HepG2 (cell line): Measurements from ENCODE around the gene STK4. TPM values are rescaled to one million over a fixed set of nuclear protein-coding genes. Genes with fewer than 3 reads are reported as not detected.

Experiments used
- ATAC-seq: fragments of 200-7000 bp; cut with Tn5 transposase; 3 replicates; pipeline ENCODE4 v1.9.1; 2020; ENCODE audit warnings: mild to moderate bottlenecking, moderate library complexity
- BruUV-seq: library from RNA; stranded (reverse); fragments of 400-500 nt; replicated peaks from 2 replicates; lab custom pipeline; 2021; lab: Mats Ljungman, UMichigan
- CTCF ChIA-PET: fragments of 300-600 bp; formaldehyde crosslinking; extraction: SDS; loops from one replicate; lab custom pipeline; 2021; ENCODE audit warnings: low total read pairs, inconsistent platforms, low intra/inter-chr PET ratio; lab: Yijun Ruan, JAX
- POLR2A ChIA-PET: fragments of 350-600 bp; sonication (Branson Sonifier 250); formaldehyde crosslinking; loops from one replicate; lab custom pipeline; 2020; ENCODE audit warnings: antibody characterized with exemption, inconsistent platforms; lab: Yijun Ruan, JAX
- DNase-seq: peaks from one replicate; pipeline ENCODE4 v3.0.0-alpha.2; 2015; ENCODE audit warnings: low spot score
- FAIRE-seq: peaks from 3 replicates; lab custom pipeline; 2011; peaks lifted over from hg19 to GRCh38; lab: Jason Lieb, UNC
- H2AFZ ChIP-seq: one replicate; pipeline ENCODE4 v1.6.1; 2011; ENCODE audit warnings: low read length, inconsistent platforms
- H3K27ac ChIP-seq: fragments of 300-600 bp; 3 replicates; pipeline ENCODE4 v1.8.0; 2011; ENCODE audit warnings: mixed run types, mild to moderate bottlenecking, mixed read lengths, low read length, inconsistent platforms; ENCODE audit not compliant: insufficient read depth; ENCODE audit errors: extremely low read length
- H3K27me3 ChIP-seq, 2 experiments: fragments of 200-600 bp in 1 of 2; 2 replicates in 1 of 2; 3 replicates in 1 of 2; pipeline versions ENCODE4 v1.6.0 to v1.8.0; 2011; ENCODE audit warnings: low read length in 2 of 2, mild to moderate bottlenecking in 2 of 2, moderate library complexity in 2 of 2, inconsistent platforms in 1 of 2; ENCODE audit not compliant: insufficient read depth in 2 of 2, control insufficient read depth in 1 of 2
- H3K36me3 ChIP-seq, 2 experiments: fragments of 200-600 bp in 1 of 2; replicated peaks in 1 of 2; 2 replicates in 1 of 2; 3 replicates in 1 of 2; pipeline versions ENCODE4 v1.5.1 to v1.8.0; 2011; ENCODE audit warnings: low read length in 2 of 2, inconsistent platforms in 1 of 2; ENCODE audit not compliant: insufficient read depth in 2 of 2, control insufficient read depth in 1 of 2
- H3K4me1 ChIP-seq: 2 replicates; pipeline ENCODE4 v1.5.1; 2012; ENCODE audit warnings: low read length, inconsistent platforms; ENCODE audit not compliant: insufficient read depth
- H3K4me2 ChIP-seq: 2 replicates; pipeline ENCODE4 v1.6.0; 2011; ENCODE audit warnings: low read depth, low read length, inconsistent platforms
- H3K4me3 ChIP-seq, 3 experiments: fragments of 200-600 bp in 1 of 3; sonication (generic), shearing (Covaris generic) in 1 of 3; replicated peaks in 1 of 3; 2 replicates each; pipeline ENCODE4 v1.5.1; 2011 to 2016; ENCODE audit warnings: low read length in 3 of 3, inconsistent platforms in 2 of 3, low read depth in 2 of 3, mild to moderate bottlenecking in 2 of 3, control low read depth in 1 of 3, mixed read lengths in 1 of 3; ENCODE audit not compliant: insufficient read depth in 1 of 3
- H3K79me2 ChIP-seq: one replicate; pipeline ENCODE4 v1.6.1; 2011; ENCODE audit warnings: low read length, inconsistent platforms; ENCODE audit not compliant: insufficient read depth
- H3K9ac ChIP-seq: 2 replicates; pipeline ENCODE4 v1.6.0; 2011; ENCODE audit warnings: mild to moderate bottlenecking, low read depth, low read length, inconsistent platforms; ENCODE audit not compliant: insufficient read depth
- H3K9me3 ChIP-seq: 2 replicates; pipeline ENCODE4 v1.5.1; 2012; ENCODE audit warnings: mild to moderate bottlenecking, low read length
- H4K20me1 ChIP-seq: 2 replicates; pipeline ENCODE4 v1.6.0; 2011; ENCODE audit warnings: inconsistent platforms, mild to moderate bottlenecking, low read length, moderate library complexity; ENCODE audit not compliant: insufficient read depth
- CEBPB ChIP-seq: IDR thresholded peaks from 2 replicates; pipeline ENCODE4 v1.6.1; 2011; ENCODE audit warnings: low read depth, low read length, improper control_type of control experiment, borderline replicate concordance
- KDM4B ChIP-seq: sonication (generic); formaldehyde crosslinking; IDR thresholded peaks from 2 replicates; pipeline ENCODE4 v1.4.0; 2020; ENCODE audit warnings: missing genetic modification reagents
- SNRNP70 ChIP-seq: fragments of 200-400 bp; formaldehyde crosslinking; IDR thresholded peaks from 2 replicates; pipeline ENCODE4 v1.6.1; 2017; ENCODE audit warnings: mild to moderate bottlenecking, low read depth, low read length, moderate library complexity
- ZNF121 ChIP-seq: sonication (generic); formaldehyde crosslinking; IDR thresholded peaks from 2 replicates; pipeline ENCODE4 v1.5.0; 2020; ENCODE audit warnings: mild to moderate bottlenecking, missing genetic modification reagents
- WGBS: methylation state at CpG from one replicate; pipeline ENCODE4 v1.1.6; 2017; ENCODE audit warnings: low lambda C conversion rate; 5-methylcytosine and 5-hydroxymethylcytosine counted together
- in situ Hi-C: cut with HindIII; loops from 2 replicates; pipeline ENCODE4 v1.10.0; 2017; ENCODE audit warnings: low pct_unique_long_range_greater_than_20kb; ENCODE audit not compliant: extremely low pct_ligation_motif_present
- intact Hi-C: fragments of 100-400 bp; cut with micrococcal nuclease; formaldehyde crosslinking; loops from one replicate; pipeline ENCODE4 v1.10.0; 2022; ENCODE audit not compliant: unreplicated experiment
- polyA plus RNA-seq, 8 experiments: library from polyadenylated mRNA; depleted of rRNA in 3 of 8; stranded (reverse) in 7 of 8; unstranded in 1 of 8; fragments of >200 nt; fragmentation: Illumina TruSeq in 4 of 8; extraction: Trizol in 4 of 8; gene quantifications; 2 replicates each; pipeline versions ENCODE4 v1.2.1 to v1.2.3, GENCODE V29; 2011 to 2016; ENCODE audit warnings: low read depth in 4 of 8, missing spikeins in 1 of 8, mixed read lengths in 1 of 8; ENCODE audit not compliant: insufficient read depth in 1 of 8
- total RNA-seq, 5 experiments: library from RNA; depleted of rRNA; stranded (reverse); fragments of >200 nt; fragmentation: Illumina TruSeq; extraction: Trizol; gene quantifications; 2 replicates each; pipeline ENCODE4 v1.2.3, GENCODE V29; 2016; ENCODE audit warnings: low read depth in 1 of 5

The STK4 gene
- total and polyA plus RNA-seq, 2 of the 13 experiments (the other 11 are each of a cell fraction or from before 2014, with no cell fraction given) = 25.6 to 38.3 TPM

DNA sequence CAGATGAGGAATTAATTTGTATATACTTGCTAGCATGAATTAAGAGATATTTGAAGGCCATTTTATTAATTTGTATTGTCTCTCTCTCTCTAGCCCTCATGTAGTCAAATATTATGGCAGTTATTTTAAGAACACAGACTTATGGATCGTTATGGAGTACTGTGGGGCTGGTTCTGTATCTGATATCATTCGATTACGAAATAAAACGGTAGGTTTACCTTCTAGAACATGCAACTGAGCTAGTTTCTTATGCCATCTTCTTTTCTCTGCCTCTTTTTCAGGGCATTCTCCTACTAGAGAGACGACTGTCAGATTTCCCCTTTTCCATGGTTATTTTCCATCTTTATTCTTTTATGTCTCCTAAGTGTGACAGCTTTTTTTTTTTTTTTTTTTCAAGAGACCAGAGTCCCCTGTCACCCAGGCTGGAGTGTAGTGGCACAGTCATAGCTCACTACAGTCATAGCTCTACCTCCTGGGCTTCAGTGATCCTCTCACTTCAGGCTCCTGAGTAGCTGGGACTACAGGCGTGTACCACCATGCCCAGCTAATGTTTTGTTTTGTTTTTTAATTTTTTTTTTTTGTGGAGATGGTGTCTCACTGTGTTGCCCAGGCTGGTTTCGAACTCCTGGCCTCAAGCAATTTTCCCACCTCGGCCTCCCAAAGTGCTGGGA lies 15.6 kb downstream of the STK4 start:
- no peaks in the 10 kb centered on the region for H3K9me3 ChIP-seq
- CTCF ChIA-PET = no interaction called here
- no peaks in the 10 kb centered on the region for H3K79me2 ChIP-seq
- no peak overlapping the region for H2AFZ ChIP-seq
- H3K4me2 ChIP-seq = no peak overlapping the region
- no peaks in the 10 kb centered on the region for H3K4me1 ChIP-seq
- intact Hi-C loops (no loop called here), in situ Hi-C loops (no loop called here)
- H3K27me3 ChIP-seq = no peaks in the 10 kb centered on the region
- DNase-seq (no peak), FAIRE-seq (no peak), ATAC-seq (no peak)
- no peak overlapping the region for H3K27ac ChIP-seq
- H4K20me1 ChIP-seq = no peaks in the 10 kb centered on the region
- POLR2A ChIA-PET = interaction anchor here (0.7 kb wide), 1 partner anchor 15 kb away, joined by 3 read pairs; no protein-coding TSS in a partner anchor
- H3K4me3 ChIP-seq = no peak overlapping the region
- H3K36me3 ChIP-seq = peaks cover 14 to 60% of the 10 kb centered on the region in 2 experiments
- 94% methylated on average over 8 of the region's 8 CpGs for WGBS
- no TSS peak for BruUV-seq
- H3K9ac ChIP-seq = no peak overlapping the region
- TF ChIP-seq SNRNP70 (no peak), CEBPB (peak; percentile 68), ZNF121 (CRISPR knock-in tag) (0 out of 2 replicates have a peak, but pooled peaks have one; percentile 11)

DNA sequence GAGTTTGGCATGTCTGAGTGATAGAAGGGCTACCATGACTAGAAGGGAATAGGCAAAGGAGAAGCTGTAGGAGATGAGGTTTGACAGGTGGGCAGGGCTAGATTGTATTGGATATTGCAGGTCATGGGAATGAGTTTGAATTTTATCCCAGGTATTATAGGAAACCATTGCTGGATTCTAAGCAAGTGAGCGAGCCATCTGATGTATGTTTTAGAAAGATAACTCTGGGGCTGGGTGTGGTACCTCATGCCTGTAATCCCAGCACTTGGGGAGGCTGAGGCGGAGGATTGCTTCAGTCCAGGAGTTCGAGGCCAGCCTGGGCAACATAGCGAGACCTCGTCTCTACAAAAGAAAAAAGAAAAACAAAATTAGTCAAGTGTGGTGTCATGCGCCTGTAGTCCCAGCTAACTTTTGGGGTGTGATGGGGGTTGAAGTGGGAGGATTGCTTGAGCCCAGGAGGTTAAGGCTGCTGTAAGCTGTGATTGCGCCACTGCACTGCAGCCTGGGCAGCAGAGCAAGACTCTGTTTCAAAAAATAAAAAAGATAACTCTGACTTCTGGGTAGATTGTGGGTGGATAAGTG lies 16.9 kb downstream of the STK4 start:
- ChIA-PET CTCF (no interaction called here), POLR2A (no interaction called here)
- Histone ChIP-seq H2AFZ (no peak overlapping the region), H3K9ac (no peak overlapping the region), H4K20me1 (no peaks in the 10 kb centered on the region), H3K27me3 (no peaks in the 10 kb centered on the region), H3K4me2 (no peak overlapping the region), H3K27ac (no peak overlapping the region), H3K4me3 (no peak overlapping the region), H3K36me3 (peaks cover 14 to 69% of the 10 kb centered on the region in 2 experiments), H3K4me1 (no peaks in the 10 kb centered on the region), H3K79me2 (no peaks in the 10 kb centered on the region), H3K9me3 (no peaks in the 10 kb centered on the region)
- no TSS peak for BruUV-seq
- WGBS = 98% methylated on average over 7 of the region's 7 CpGs
- intact Hi-C loops (no loop called here), in situ Hi-C loops (no loop called here)
- TF ChIP-seq CEBPB = peak; percentile 42
- no peak for TF ChIP-seq KDM4B (CRISPR knock-in tag)
- peak; percentile 69 for TF ChIP-seq ZNF121 (CRISPR knock-in tag)
- FAIRE-seq (no peak), DNase-seq (no peak), ATAC-seq (no peak)
